Measurements from ENCODE around the gene GALNT2.

GALNT2 gene

DNA sequence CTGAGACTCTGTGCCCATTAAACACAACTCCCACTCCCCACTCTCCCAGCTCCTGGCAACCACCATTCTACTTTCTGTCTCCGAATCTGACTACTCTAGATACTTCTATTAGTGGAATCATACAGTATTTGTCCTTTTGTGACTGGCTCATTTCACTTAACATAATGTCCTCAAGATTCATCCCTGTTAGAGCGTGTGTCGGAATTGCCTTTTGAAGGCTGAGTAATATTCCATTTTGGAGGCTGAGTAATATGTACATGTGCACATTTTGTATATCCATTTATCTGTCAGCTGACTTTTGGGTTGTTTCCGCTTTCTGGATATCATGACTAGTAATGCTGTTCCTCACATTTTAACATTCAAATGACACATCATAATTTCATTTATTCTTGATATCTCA lies 30.3 kb downstream of the GALNT2 start:
- TF ChIP-seq, protein P1, sequence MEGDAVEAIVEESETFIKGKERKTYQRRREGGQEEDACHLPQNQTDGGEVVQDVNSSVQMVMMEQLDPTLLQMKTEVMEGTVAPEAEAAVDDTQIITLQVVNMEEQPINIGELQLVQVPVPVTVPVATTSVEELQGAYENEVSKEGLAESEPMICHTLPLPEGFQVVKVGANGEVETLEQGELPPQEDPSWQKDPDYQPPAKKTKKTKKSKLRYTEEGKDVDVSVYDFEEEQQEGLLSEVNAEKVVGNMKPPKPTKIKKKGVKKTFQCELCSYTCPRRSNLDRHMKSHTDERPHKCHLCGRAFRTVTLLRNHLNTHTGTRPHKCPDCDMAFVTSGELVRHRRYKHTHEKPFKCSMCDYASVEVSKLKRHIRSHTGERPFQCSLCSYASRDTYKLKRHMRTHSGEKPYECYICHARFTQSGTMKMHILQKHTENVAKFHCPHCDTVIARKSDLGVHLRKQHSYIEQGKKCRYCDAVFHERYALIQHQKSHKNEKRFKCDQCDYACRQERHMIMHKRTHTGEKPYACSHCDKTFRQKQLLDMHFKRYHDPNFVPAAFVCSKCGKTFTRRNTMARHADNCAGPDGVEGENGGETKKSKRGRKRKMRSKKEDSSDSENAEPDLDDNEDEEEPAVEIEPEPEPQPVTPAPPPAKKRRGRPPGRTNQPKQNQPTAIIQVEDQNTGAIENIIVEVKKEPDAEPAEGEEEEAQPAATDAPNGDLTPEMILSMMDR (IDR thresholded peaks at IDR 0.05; ENCODE audit: borderline replicate concordance, insufficient read depth, low read depth, low read length) = no peak
- no peak overlapping the region for H3K4me3 ChIP-seq (ENCODE audit: low read depth, low read length)

DNA sequence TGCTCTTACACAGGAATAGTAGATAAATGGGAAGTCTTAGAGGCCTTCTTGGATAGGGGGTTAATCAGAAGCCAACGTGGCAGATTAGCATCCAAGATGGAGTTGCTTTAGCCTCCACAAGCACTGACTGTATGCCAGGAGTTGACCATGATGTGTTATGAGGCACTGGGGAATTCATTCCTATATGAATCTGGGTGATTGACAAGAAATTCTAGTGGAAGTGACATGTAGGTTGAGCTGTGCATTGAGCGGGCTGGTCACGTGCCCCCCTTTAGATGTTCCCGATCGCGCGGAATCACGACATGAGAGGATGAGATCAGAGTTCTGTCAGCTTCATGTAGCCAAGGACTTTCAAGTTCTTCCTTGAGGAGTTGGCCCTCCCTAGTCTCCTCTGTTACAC lies 31.7 kb downstream of the GALNT2 start:
- H3K4me3 ChIP-seq (ENCODE audit: low read depth, low read length) = no peak overlapping the region
- TF ChIP-seq, protein P1 (IDR thresholded peaks at IDR 0.05; ENCODE audit: borderline replicate concordance, insufficient read depth, low read depth, low read length) = no peak

DNA sequence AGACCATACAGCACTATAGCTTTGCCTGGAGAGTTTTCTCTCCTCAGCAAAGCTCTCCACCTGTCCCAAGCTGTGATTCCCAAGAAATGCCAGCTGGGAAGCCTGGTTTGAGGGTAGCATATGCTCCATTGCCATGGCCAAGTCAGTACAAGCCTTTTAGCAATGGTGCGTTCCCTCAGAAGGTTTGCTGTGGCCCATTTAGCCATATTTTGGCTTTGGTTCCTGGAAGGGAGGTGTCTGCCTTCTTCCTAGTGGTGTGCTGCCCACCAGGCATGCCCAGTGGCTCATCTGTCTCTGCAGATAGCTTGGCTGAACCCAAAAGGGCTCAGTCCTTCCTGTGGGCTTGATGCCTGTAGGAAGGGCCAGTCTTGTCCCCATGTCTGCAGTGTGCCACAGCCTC lies 32.4 kb downstream of the GALNT2 start:
- no peak overlapping the region for H3K4me3 ChIP-seq (ENCODE audit: low read depth, low read length)
- TF ChIP-seq, protein P1 (IDR thresholded peaks at IDR 0.05; ENCODE audit: borderline replicate concordance, insufficient read depth, low read depth, low read length) = no peak

DNA sequence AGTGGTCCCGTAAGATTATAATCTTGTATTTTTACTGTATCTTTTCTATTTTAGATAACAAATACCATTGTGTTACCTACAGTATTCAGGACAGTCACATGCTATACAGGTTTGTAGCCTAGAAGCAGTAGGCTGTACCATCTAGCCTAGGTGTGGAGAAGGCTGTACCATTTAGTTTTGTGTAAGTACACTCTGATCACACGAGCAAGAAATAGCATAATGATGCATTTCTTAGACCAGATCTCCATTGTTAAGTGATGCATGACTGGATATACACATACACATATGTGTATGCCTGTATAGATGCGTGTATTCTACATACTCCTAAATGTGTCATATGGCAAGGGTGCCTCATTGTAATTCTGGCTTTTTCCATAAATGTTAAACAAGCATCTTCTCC lies 33.9 kb downstream of the GALNT2 start:
- TF ChIP-seq, protein P1 (IDR thresholded peaks at IDR 0.05; ENCODE audit: borderline replicate concordance, insufficient read depth, low read depth, low read length) = no peak
- H3K4me3 ChIP-seq (ENCODE audit: low read depth, low read length) = no peak overlapping the region

DNA sequence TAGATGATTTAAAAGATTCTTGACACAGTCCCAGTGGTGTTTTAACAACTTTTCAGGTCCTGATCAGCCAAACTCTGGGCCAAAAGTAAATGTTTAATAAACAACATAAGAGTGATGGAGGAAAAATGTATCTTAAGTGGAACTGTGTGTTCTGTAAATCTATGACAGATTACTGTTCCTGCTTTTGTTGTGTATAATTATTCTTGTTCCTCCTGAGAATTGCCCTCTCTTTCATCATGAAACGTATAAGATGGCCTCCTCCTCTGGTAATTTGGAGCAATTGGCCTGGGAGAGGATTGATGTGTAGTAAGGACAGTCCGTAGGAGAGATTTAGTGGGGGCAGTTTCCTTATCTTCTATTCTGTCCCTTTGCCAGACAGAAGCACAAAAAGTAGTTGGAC lies 34.5 kb downstream of the GALNT2 start:
- no peak overlapping the region for H3K4me3 ChIP-seq (ENCODE audit: low read depth, low read length)
- TF ChIP-seq, protein P1 (IDR thresholded peaks at IDR 0.05; ENCODE audit: borderline replicate concordance, insufficient read depth, low read depth, low read length) = no peak

DNA sequence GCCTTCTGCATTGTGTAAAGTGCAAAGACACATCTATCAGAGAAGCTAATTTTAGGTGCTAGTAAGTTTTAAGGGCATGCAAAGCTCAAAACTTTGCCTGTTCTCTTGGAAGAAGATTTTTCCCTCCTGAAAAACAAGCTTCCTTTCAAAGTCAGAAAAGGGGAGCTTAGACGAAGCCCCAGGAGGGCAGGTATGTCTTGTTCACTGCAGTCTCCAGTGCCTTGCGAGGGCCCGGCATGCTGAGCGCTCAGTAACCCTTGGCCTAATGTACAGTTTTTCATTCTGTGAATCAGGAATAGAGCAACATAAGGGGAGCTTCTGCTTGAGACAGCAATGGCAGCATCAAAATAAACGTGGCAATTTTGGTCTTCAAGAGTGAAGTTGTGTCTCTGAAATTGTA lies 35.0 kb downstream of the GALNT2 start:
- TF ChIP-seq, protein P1 (IDR thresholded peaks at IDR 0.05; ENCODE audit: borderline replicate concordance, insufficient read depth, low read depth, low read length) = no peak

DNA sequence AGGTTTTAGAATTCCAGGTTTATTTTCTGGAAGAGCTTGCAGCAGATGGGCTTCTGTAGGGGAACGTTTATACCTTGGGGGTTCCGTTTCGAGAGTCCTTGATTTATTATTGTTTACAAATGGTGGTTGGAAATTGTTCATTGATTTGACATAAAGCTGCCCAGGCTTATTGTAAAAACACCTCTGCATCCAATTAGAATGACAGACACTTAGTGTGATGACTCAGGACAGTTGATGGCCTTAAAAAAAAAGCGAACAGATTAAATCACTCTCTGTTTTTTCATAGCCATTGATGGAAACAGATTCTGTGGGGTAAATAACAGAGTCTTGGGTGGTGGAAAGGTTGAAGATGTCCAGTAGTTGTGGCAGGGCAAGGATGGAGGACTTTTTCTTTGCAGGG lies 35.4 kb downstream of the GALNT2 start:
- no peak overlapping the region for H3K4me3 ChIP-seq (ENCODE audit: low read depth, low read length)
- TF ChIP-seq, protein P1 (IDR thresholded peaks at IDR 0.05; ENCODE audit: borderline replicate concordance, insufficient read depth, low read depth, low read length) = no peak

More for the DNA sequence above, 35.0 kb downstream of the GALNT2 start:
- no peak overlapping the region for H3K4me3 ChIP-seq (ENCODE audit: low read depth, low read length)

Data from GM12875 (cell line).